KOPT-K1 (cell line): Measurements from ENCODE around the gene RNF183.
A peak's percentile ranks its signal among the peaks of the same experiment; 100 is the strongest.
"Not testable (repeated sequence)": the region's sequence is repeated elsewhere in the genome, so short reads cannot be mapped to it uniquely, and the experiment has no call there.

Experiments used
- H3K27ac ChIP-seq: fragments of 200-600 bp; sonication (generic); 2 replicates; pipeline ENCODE4 v1.5.1; 2016; ENCODE audit warnings: antibody characterized with exemption, mild to moderate bottlenecking, low read depth, low read length; ENCODE audit not compliant: poor library complexity, severe bottlenecking
- H3K36me3 ChIP-seq: fragments of 200-600 bp; sonication (generic); 2 replicates; pipeline ENCODE4 v1.5.1; 2017; ENCODE audit warnings: antibody characterized with exemption, mild to moderate bottlenecking, low read length, moderate library complexity; ENCODE audit not compliant: insufficient read depth
- H3K9me3 ChIP-seq: fragments of 200-600 bp; sonication (generic); 2 replicates; pipeline ENCODE4 v1.5.1; 2017; ENCODE audit warnings: antibody characterized with exemption, low read length, mild to moderate bottlenecking; ENCODE audit not compliant: insufficient read depth, poor library complexity, severe bottlenecking

The RNF183 gene

GRCh38 chr9:113299800-113300292, 3.3 kb downstream of the RNF183 start:
- Histone ChIP-seq H3K36me3 (no peaks in the 10 kb centered on the region), H3K9me3 (no peaks in the 10 kb centered on the region), H3K27ac (no peak overlapping the region)

DNA sequence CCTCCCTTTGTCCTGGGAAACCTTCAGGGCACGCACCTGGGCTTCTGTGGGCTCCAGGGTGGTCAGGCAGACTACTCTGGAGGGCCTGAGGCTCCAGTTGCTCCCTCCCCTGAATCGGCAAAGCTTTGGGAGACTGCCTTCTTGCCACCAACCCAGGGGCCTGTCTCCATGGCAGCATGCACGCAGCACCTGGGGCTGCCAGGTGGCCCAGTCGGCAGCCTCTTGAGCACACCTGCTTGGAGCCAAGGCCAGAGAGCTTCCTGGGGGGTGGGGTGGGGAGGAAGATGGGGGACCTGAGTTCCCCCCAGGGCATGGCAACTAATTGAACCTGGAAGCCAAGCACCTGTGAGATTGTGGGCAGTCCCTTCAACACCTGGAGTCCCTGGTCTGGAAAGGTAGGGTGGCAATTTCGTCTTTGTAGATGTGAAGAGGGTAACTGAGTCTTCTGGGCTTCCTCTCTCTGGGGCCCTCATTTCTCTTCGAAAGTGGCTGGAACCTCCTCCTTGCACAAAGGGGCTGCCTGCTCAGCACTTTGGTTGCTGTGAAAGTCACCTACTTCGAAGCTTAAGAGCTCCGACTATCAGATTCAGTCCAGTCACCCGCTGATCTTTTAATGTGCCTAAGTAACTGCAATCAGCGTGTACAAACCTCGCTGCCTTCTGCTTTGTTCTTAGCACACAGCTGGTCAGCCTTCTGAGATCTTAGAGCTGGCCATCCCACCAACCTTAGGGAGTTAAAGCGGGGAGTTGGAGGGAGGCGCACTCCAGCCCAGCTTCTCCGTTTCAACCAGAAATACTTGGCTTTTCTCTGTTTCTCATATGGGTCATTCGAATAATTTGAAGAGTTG, 4.0 kb downstream of the RNF183 start:
- Histone ChIP-seq H3K9me3 (no peaks in the 10 kb centered on the region), H3K36me3 (peaks cover 2% of the 10 kb centered on the region), H3K27ac (no peak overlapping the region)

GRCh38 chr9:113298311-113298710, 4.9 kb downstream of the RNF183 start:
- Histone ChIP-seq H3K9me3 (no peaks in the 10 kb centered on the region), H3K36me3 (peaks cover 11% of the 10 kb centered on the region), H3K27ac (no peak overlapping the region)

- Histone ChIP-seq H3K27ac (no peak overlapping the region), H3K36me3 (peaks cover 24% of the 10 kb centered on the region), H3K9me3 (no peaks in the 10 kb centered on the region)
Measured at GRCh38 chr9:113296796-113297558, 6.2 kb downstream of the RNF183 start.

DNA sequence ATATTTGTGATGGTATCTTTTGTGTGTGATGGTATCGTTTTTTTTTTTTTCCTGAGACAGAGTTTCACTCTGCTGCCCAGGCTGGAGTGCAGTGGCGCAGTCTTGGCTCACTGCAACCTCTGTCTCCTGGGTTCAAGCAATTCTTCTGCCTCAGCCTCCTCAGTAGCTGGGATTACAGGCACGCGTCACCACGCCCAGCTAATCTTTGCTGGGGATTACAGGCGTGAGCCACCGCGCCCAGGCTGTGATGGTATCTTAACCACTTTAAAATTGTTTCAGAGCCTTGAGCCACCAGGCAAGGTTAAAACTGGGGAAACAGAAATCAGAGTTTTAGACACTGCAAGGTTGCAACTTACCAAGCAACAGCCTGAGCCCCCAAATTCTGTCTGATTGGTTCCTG, 6.9 kb downstream of the RNF183 start:
- not testable (repeated sequence) for H3K9me3 ChIP-seq, H3K27ac ChIP-seq
- peaks cover 31% of the 10 kb centered on the region for H3K36me3 ChIP-seq

DNA sequence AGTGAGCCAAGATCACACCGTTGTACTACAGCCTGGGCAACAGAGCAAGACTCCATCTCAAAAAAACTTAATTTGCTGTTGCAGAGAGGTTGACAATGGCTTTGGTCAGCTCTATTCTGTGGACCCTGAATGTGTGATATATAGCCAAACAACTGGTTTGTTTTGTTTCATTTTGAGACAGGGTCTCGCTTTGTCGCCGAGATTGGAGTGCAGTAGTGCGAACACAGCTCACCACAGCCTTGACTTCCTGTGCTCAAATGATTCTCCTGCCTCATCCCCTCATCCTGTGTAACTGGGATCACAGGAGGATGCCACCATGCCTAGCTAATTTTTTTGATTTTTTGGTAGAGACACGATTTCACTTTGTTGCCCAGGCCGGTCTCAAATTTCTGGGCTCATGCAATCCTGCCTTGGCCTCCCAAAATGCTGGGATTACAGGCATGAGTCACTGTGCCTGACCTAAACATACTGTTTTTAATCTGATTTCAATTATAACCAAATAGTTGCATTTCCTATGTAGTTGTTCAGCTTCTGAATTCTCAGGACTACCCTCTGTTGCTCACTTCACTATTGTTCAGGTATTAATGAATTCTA, 9.8 kb downstream of the RNF183 start:
- Histone ChIP-seq H3K27ac (no peak overlapping the region), H3K9me3 (no peaks in the 10 kb centered on the region), H3K36me3 (peaks cover 60% of the 10 kb centered on the region)

GRCh38 chr9:113290052-113290607, 13.0 kb downstream of the RNF183 start:
- H3K27ac ChIP-seq = no peak overlapping the region
- H3K9me3 ChIP-seq = no peaks in the 10 kb centered on the region
- H3K36me3 ChIP-seq = peaks cover 92% of the 10 kb centered on the region

GRCh38 chr9:113289091-113289490, 14.1 kb downstream of the RNF183 start:
- Histone ChIP-seq H3K27ac (no peak overlapping the region), H3K9me3 (no peaks in the 10 kb centered on the region), H3K36me3 (peaks cover 100% of the 10 kb centered on the region)

DNA sequence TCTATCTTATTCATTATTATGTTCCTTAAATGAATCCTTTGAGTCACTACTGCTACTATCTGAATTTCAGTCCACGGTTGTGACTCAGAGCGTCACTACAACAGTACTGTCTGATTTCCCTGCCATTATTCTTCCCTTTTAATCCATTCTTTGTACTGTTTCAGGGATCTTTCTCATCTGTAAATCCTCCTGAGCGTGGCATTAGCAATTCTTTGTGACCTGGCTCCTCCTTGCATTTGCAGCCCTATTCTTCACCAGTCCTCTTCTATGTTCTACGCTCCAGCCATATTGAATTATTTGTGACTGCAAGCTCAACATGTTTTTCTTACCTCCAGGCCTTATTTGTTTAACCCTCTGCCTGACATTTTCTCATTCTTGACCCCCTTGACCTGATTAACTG, 21.8 kb downstream of the RNF183 start:
- Histone ChIP-seq H3K27ac (no peak overlapping the region), H3K36me3 (peaks cover 96% of the 10 kb centered on the region), H3K9me3 (no peaks in the 10 kb centered on the region)

DNA sequence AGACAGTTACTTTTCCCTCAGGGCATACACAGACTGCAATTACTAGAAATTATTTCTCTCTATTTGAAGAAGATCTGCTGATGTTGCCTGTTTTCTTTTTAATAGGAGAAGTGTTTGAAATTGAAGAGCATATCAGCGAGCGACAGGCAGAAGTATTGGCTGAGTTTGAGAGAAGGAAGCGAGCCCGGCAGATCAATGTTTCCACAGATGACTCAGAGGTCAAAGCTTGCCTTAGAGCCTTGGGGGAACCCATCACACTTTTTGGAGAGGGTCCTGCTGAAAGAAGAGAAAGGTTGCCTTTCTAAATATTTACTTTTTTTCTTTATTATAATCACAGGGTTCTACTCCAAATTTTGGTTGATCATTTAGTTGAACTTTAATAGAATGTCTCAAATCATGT, 24.3 kb downstream of the RNF183 start:
- H3K27ac ChIP-seq = no peak overlapping the region
- H3K36me3 ChIP-seq = peaks cover 72% of the 10 kb centered on the region
- H3K9me3 ChIP-seq = no peaks in the 10 kb centered on the region

DNA sequence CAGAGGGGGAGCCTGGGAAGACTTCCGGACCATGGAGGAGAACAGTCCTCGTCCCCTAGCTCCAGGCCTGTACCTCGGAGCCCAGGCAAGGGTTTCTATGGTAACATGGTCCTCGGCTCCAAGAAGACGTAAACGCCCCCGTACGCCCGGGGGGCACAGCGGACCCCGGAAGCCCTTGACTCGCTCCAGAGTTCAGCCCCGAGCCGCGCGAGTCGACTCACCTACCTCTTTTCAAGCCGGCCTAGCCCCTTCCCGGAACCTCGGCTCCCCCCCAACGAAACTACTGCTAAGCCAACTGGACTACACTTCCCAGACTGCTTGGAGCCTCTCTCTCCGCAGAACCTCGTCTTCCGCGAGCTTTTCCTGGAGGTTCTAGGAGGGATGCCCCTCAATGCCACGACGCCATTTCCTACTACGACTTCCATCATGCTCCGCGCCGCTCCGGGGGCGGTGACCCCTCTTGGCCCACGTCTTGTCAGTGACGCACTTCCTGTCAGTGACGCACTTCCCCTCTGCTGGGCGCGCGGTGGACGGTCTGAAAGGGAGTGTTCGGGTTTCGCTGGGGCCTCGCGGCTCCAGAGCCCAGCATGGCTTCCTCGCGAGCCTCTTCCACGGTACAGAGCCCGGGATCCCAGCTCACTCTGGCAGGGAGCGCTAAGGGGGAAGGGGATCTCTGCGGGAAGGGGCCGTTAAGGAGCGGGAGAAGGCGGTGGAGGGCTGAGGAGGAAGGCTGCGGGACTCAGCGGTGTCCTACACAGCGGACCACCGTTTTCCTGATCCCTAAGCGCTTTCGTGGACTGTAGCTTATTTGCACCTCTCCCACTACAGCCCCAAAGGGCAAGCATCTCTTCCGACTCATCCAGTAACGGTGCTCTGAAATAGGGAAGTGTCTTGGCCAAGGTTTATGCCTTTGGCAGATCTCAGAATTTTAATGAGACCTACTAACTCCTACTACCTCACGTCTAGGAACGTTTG, 27.7 kb downstream of the RNF183 start, which contains the start of the genes CDC26 and PRPF4:
Gene CDC26 (minus strand): TSS at position 416 of the 975 bp plus-strand sequence. CDS start 3,065 bp downstream, outside the sequence.
Gene PRPF4 (plus strand): TSS at position 502 of the 975 bp plus-strand sequence. CDS start 86 bp downstream, at position 588.
- H3K36me3 ChIP-seq = peaks cover 67% of the 10 kb centered on the region
- peak within 1 kb of the TSS; percentile 80 for H3K27ac ChIP-seq
- H3K9me3 ChIP-seq = no peaks in the 10 kb centered on the region

- Histone ChIP-seq H3K36me3 (peaks cover 67% of the 10 kb centered on the region), H3K9me3 (no peaks in the 10 kb centered on the region), H3K27ac (peak overlapping the region; percentile 80)
Measured at GRCh38 chr9:113274474-113275156, 28.6 kb downstream of the RNF183 start.

DNA sequence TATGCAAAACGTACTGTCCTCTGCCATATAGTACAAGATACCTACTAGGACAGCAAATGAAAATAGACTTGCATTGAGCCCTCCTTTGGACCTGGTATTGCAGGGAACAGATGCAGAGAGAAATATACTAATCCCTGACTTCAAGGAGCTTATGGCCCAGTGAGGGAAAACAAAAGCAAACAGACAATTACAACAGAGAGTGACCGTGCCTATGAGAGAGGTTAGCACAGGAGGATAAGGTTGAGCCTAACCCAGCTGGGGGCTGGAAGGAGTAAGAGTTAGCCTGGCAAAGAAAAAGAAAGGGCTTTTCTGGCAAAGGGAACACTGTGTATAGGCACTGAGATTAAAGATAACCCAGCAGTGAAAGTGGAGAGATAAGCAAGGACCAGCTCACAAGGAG, 33.3 kb downstream of the RNF183 start:
- no peak overlapping the region for H3K27ac ChIP-seq
- H3K36me3 ChIP-seq = peaks cover 66% of the 10 kb centered on the region
- H3K9me3 ChIP-seq = no peaks in the 10 kb centered on the region
